Esophagus muscularis mucosa (tissue), 4 donors: ENCODE results near the gene PTPN14. TPM values are rescaled to one million over a fixed set of nuclear protein-coding genes. Genes with fewer than 3 reads are reported as not detected.

Experiments used
- DNase-seq: peaks from one replicate; pipeline ENCODE4 v3.0.0-alpha.2; 2017; ENCODE audit errors: extremely low spot score
- H3K27ac ChIP-seq, 4 donors: fragments of 200-600 bp; sonication (generic); replicated peaks in 1 of 4; 1 replicate in 3 of 4; 2 replicates in 1 of 4; pipeline ENCODE4 v1.5.1; 2016 to 2019; ENCODE audit warnings: mild to moderate bottlenecking in 1 of 4
- H3K27me3 ChIP-seq, 4 donors: fragments of 200-600 bp; sonication (generic); one replicate each; pipeline versions ENCODE4 v1.5.1 to v1.6.0; 2016 to 2019
- H3K36me3 ChIP-seq, 4 donors: fragments of 200-600 bp; sonication (generic); one replicate each; pipeline ENCODE4 v1.5.1; 2016 to 2019
- H3K4me1 ChIP-seq, 4 donors: fragments of 200-600 bp; sonication (generic); one replicate each; pipeline ENCODE4 v1.5.1; 2016 to 2019
- H3K4me3 ChIP-seq, 4 donors: fragments of 200-600 bp; sonication (generic); 1 replicate in 2 of 4; 2 replicates in 2 of 4; pipeline ENCODE4 v1.5.1; 2016 to 2019; ENCODE audit warnings: mild to moderate bottlenecking in 4 of 4, moderate library complexity in 1 of 4
- H3K9me3 ChIP-seq, 4 donors: fragments of 200-600 bp; sonication (generic); 1 replicate in 3 of 4; 2 replicates in 1 of 4; pipeline ENCODE4 v1.5.1; 2016 to 2019
- CTCF ChIP-seq, 3 experiments: fragments of 200-600 bp in 2 of 3; fragments of 450-650 bp in 1 of 3; sonication (generic) in 2 of 3; IDR thresholded peaks; one replicate each; pipeline ENCODE4 v1.5.1; 2017 to 2019; ENCODE audit warnings: antibody characterized with exemption in 3 of 3, mild to moderate bottlenecking in 2 of 3, moderate library complexity in 1 of 3
- EP300 ChIP-seq: sonication (generic); formaldehyde crosslinking; IDR thresholded peaks from one replicate; pipeline ENCODE4 v1.6.1; 2017; ENCODE audit warnings: antibody characterized with exemption
- POLR2A ChIP-seq: fragments of 450-650 bp; IDR thresholded peaks from one replicate; pipeline ENCODE4 v1.6.1; 2017; ENCODE audit warnings: antibody characterized with exemption, moderate library complexity, mild to moderate bottlenecking, low read depth
- POLR2AphosphoS5 ChIP-seq, 2 donors: sonication (generic); formaldehyde crosslinking; IDR thresholded peaks; one replicate each; pipeline ENCODE4 v1.6.1; 2017; ENCODE audit warnings: antibody characterized with exemption in 2 of 2
- WGBS: methylation state at CpG from one replicate; pipeline ENCODE4 v1.1.5; 2018; 5-methylcytosine and 5-hydroxymethylcytosine counted together
- intact Hi-C: fragments of 100-400 bp; cut with DNase I; formaldehyde crosslinking; loops from one replicate; pipeline ENCODE4 v1.15.1; 2023
- total RNA-seq, 4 donors: library from RNA; depleted of rRNA; stranded (reverse); fragments of >200 nt; gene quantifications; one replicate each; pipeline versions ENCODE4 v1.1.0 to v1.2.1, GENCODE V29; 2016

Gene PTPN14
- total RNA-seq, 4 donors from 2014 or later: 48.5 to 108 (median 69.1) TPM

GRCh38 chr1:214377485-214377884 lies 173.9 kb downstream of the PTPN14 start:
- Histone ChIP-seq H3K36me3 (peaks cover 0 to 61% (median 20%) of the 10 kb centered on the region in 4 donors), H3K9me3 (no peaks in the 10 kb centered on the region), H3K4me3 (no peak overlapping the region), H3K27me3 (no peaks in the 10 kb centered on the region), H3K27ac (peak overlapping the region in 2 of 4 donors; percentile 9 to 64), H3K4me1 (peaks cover 0 to 43% (median 34%) of the 10 kb centered on the region in 4 donors)
- DNase-seq: no peak
- intact Hi-C loops: loop anchor here (5.0 kb wide), 1 partner anchor 40 kb away; no protein-coding TSS in a partner anchor
- WGBS: 100% methylated on average over 2 of the region's 2 CpGs
- TF ChIP-seq POLR2A (no peak), EP300 (no peak), POLR2AphosphoS5 (IDR thresholded peaks at IDR 0.05) (no peak), CTCF (IDR thresholded peaks at IDR 0.05) (no peak)

- WGBS: 76% methylated on average over 5 of the region's 5 CpGs
- H3K4me1 ChIP-seq: peaks cover 5 to 10% (median 7%) of the 10 kb centered on the region in 4 donors
- no peaks in the 10 kb centered on the region for H3K9me3 ChIP-seq
- intact Hi-C loops: no loop called here
- peaks cover 9 to 81% (median 34%) of the 10 kb centered on the region in 4 donors for H3K36me3 ChIP-seq
- no peak overlapping the region for H3K4me3 ChIP-seq
- H3K27me3 ChIP-seq: no peaks in the 10 kb centered on the region
- DNase-seq: no peak
- H3K27ac ChIP-seq: no peak overlapping the region
- no peak for TF ChIP-seq EP300
- TF ChIP-seq POLR2AphosphoS5 (IDR thresholded peaks at IDR 0.05): no peak
- no peak for TF ChIP-seq CTCF (IDR thresholded peaks at IDR 0.05)
- no peak for TF ChIP-seq POLR2A
These were observed 179.3 kb downstream of the PTPN14 start for GRCh38 chr1:214372092-214372491.

- 88% methylated on average over 3 of the region's 3 CpGs for WGBS
These were observed 180.8 kb downstream of the PTPN14 start for GRCh38 chr1:214370615-214371014.

GRCh38 chr1:214369364-214369763 lies 182.0 kb downstream of the PTPN14 start:
- intact Hi-C loops: no loop called here
- no peak overlapping the region for H3K27ac ChIP-seq
- TF ChIP-seq POLR2AphosphoS5 (IDR thresholded peaks at IDR 0.05) (no peak), EP300 (no peak), CTCF (IDR thresholded peaks at IDR 0.05) (no peak), POLR2A (no peak)
- H3K27me3 ChIP-seq: no peaks in the 10 kb centered on the region
- no peak overlapping the region for H3K4me3 ChIP-seq
- 92% methylated on average over 8 of the region's 8 CpGs for WGBS
- H3K4me1 ChIP-seq: peaks cover 0 to 15% (median 4%) of the 10 kb centered on the region in 4 donors
- no peaks in the 10 kb centered on the region for H3K9me3 ChIP-seq
- DNase-seq: no peak
- H3K36me3 ChIP-seq: peaks cover 16 to 76% (median 36%) of the 10 kb centered on the region in 4 donors

More at GRCh38 chr1:214370615-214371014, 180.8 kb downstream of the PTPN14 start:
- peaks cover 5 to 10% (median 7%) of the 10 kb centered on the region in 4 donors for H3K4me1 ChIP-seq
- no peak for DNase-seq
- no peaks in the 10 kb centered on the region for H3K9me3 ChIP-seq
- no peak overlapping the region for H3K27ac ChIP-seq
- intact Hi-C loops: no loop called here
- TF ChIP-seq POLR2A: no peak
- TF ChIP-seq POLR2AphosphoS5 (IDR thresholded peaks at IDR 0.05): no peak
- no peak for TF ChIP-seq CTCF (IDR thresholded peaks at IDR 0.05)
- TF ChIP-seq EP300: no peak
- no peak overlapping the region for H3K4me3 ChIP-seq
- peaks cover 9 to 74% (median 32%) of the 10 kb centered on the region in 4 donors for H3K36me3 ChIP-seq
- no peaks in the 10 kb centered on the region for H3K27me3 ChIP-seq

- 94% methylated on average over 5 of the region's 5 CpGs for WGBS
These were observed 183.6 kb downstream of the PTPN14 start for GRCh38 chr1:214367841-214368240.

More at GRCh38 chr1:214367841-214368240, 183.6 kb downstream of the PTPN14 start:
- no peak for DNase-seq
- intact Hi-C loops: no loop called here
- TF ChIP-seq CTCF (IDR thresholded peaks at IDR 0.05) (no peak), EP300 (no peak), POLR2AphosphoS5 (IDR thresholded peaks at IDR 0.05) (no peak), POLR2A (no peak)
- H3K4me3 ChIP-seq: no peak overlapping the region
- no peaks in the 10 kb centered on the region for H3K9me3 ChIP-seq
- no peaks in the 10 kb centered on the region for H3K27me3 ChIP-seq
- H3K4me1 ChIP-seq: peaks cover 0 to 29% (median 0%) of the 10 kb centered on the region in 4 donors
- no peak overlapping the region for H3K27ac ChIP-seq
- H3K36me3 ChIP-seq: peaks cover 26 to 82% (median 46%) of the 10 kb centered on the region in 4 donors
